Stimulated activated CD4-positive, alpha-beta T cell treated with anti-CD3 and anti-CD28 coated beads, Interleukin-2, amount 100 ng/mL, for 48 hours (primary cell): ENCODE data around the gene INAFM2.

Source experiments
- DNase-seq, 2 donors: peaks; one replicate each; pipeline ENCODE4 v3.0.0-alpha.2; 2020

The INAFM2 gene

GRCh38 chr15:40323239-40323952 is at the start of gene INAFM2:
Gene INAFM2, plus strand, starts transcription at chr15:40323692. Its CDS starts 364 bp downstream, at chr15:40324056.
- DNase-seq: peak; percentile 74 to 79

GRCh38 chr15:40274350-40275274 is 48.9 kb upstream of the INAFM2 start:
- DNase-seq: peak; percentile 91 to 93

- DNase-seq: no peak
These were observed 48.0 kb upstream of the INAFM2 start for GRCh38 chr15:40275523-40275922.

- no peak for DNase-seq
These were observed 47.5 kb upstream of the INAFM2 start for GRCh38 chr15:40275954-40276353.

GRCh38 chr15:40276927-40277326 is 46.6 kb upstream of the INAFM2 start:
- no peak for DNase-seq

- no peak for DNase-seq
These were observed 46.0 kb upstream of the INAFM2 start for GRCh38 chr15:40277471-40277870.

GRCh38 chr15:40278026-40278425 is 45.5 kb upstream of the INAFM2 start:
- DNase-seq: no peak

- DNase-seq: peak; percentile 73 to 80
These were observed 43.9 kb upstream of the INAFM2 start for GRCh38 chr15:40279437-40280141.

- no peak for DNase-seq
These were observed 43.0 kb upstream of the INAFM2 start for GRCh38 chr15:40280260-40281056.

- DNase-seq: no peak
These were observed 42.3 kb upstream of the INAFM2 start for GRCh38 chr15:40281057-40281800.

GRCh38 chr15:40281801-40282146 is 41.7 kb upstream of the INAFM2 start:
- no peak for DNase-seq

- DNase-seq: peak; percentile 23 to 41
These were observed 41.2 kb upstream of the INAFM2 start for GRCh38 chr15:40282147-40282868.

GRCh38 chr15:40282869-40283614 is 40.5 kb upstream of the INAFM2 start, which contains the start of gene ANKRD63:
Gene ANKRD63, minus strand, starts transcription at chr15:40283064. Its CDS starts 478 bp downstream, at chr15:40282586.
- peak in 1 of 2 donors; percentile 31 for DNase-seq

- no peak for DNase-seq
These were observed 39.7 kb upstream of the INAFM2 start for GRCh38 chr15:40283615-40284300.

GRCh38 chr15:40285151-40285550 is 38.3 kb upstream of the INAFM2 start:
- DNase-seq: no peak

GRCh38 chr15:40285554-40286011 is 37.9 kb upstream of the INAFM2 start:
- no peak for DNase-seq

GRCh38 chr15:40286061-40286532 is 37.4 kb upstream of the INAFM2 start:
- DNase-seq: no peak

GRCh38 chr15:40286794-40287193 is 36.7 kb upstream of the INAFM2 start:
- no peak for DNase-seq

GRCh38 chr15:40287505-40287904 is 36.0 kb upstream of the INAFM2 start:
- DNase-seq: no peak
